HL-60 (cell line): ENCODE data around the gene POU2AF1.

ENCODE experiments used
- DNase-seq, 2 experiments: peaks; one replicate each; pipeline ENCODE4 v3.0.0-alpha.2; 2010 to 2020; ENCODE audit warnings: low read depth in 1 of 2, low spot score in 1 of 2
- H3K27ac ChIP-seq: fragments of 250-450 bp; sonication (Bioruptor Pico); replicated peaks from 2 replicates; pipeline ENCODE4 v1.5.1; 2020; ENCODE audit warnings: mild to moderate bottlenecking, moderate library complexity
- H3K27me3 ChIP-seq: fragments of 250-450 bp; sonication (Bioruptor Pico); 2 replicates; pipeline ENCODE4 v1.5.1; 2021; ENCODE audit warnings: mild to moderate bottlenecking, moderate library complexity; ENCODE audit not compliant: insufficient read depth, poor library complexity, severe bottlenecking
- H3K4me3 ChIP-seq: replicated peaks from 2 replicates; pipeline ENCODE4 v1.5.1; 2011; ENCODE audit warnings: mild to moderate bottlenecking, control low read depth, low read length; ENCODE audit not compliant: insufficient read depth
- CTCF ChIP-seq: IDR thresholded peaks from one replicate; pipeline ENCODE4 v1.5.1; 2011; ENCODE audit warnings: low read length, control low read depth, inconsistent platforms; ENCODE audit not compliant: insufficient read depth
- GABPA ChIP-seq: IDR thresholded peaks from 2 replicates; pipeline ENCODE4 v1.6.1; 2012; ENCODE audit warnings: low read depth
- POLR2AphosphoS5 ChIP-seq: IDR thresholded peaks from 2 replicates; pipeline ENCODE4 v1.6.1; 2012; ENCODE audit warnings: low read depth
- REST ChIP-seq: IDR thresholded peaks from 2 replicates; pipeline ENCODE4 v1.6.1; 2012; ENCODE audit warnings: low read depth; ENCODE audit not compliant: insufficient replicate concordance
- SPI1 ChIP-seq: IDR thresholded peaks from 2 replicates; pipeline ENCODE4 v1.6.1; 2012; ENCODE audit warnings: low read depth, mild to moderate bottlenecking, borderline replicate concordance

The POU2AF1 gene

DNA sequence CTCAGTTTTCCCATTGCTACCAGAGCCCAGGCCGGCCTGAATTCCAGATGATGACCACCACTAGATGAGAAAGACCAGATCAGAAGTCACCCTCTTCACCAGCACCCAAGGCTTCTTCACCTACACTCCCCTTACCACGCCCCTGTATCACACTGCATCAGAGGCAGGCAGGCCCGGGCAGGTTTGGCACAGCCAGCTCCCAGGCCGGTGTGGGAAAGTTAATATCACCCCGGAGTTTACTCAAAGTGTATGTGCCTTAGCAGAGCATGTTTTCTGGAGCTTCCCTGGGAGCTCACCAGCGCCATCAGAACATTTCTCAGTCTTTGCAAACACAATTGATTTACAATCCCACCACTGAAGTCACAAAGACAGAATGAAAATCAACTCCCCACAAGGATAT, 47.5 kb upstream of the POU2AF1 start:
- Histone ChIP-seq H3K4me3 (no peak overlapping the region), H3K27ac (no peak overlapping the region), H3K27me3 (no peaks in the 10 kb centered on the region)
- TF ChIP-seq CTCF (no peak), POLR2AphosphoS5 (no peak), GABPA (no peak), SPI1 (no peak), REST (no peak)
- no peak for DNase-seq

DNA sequence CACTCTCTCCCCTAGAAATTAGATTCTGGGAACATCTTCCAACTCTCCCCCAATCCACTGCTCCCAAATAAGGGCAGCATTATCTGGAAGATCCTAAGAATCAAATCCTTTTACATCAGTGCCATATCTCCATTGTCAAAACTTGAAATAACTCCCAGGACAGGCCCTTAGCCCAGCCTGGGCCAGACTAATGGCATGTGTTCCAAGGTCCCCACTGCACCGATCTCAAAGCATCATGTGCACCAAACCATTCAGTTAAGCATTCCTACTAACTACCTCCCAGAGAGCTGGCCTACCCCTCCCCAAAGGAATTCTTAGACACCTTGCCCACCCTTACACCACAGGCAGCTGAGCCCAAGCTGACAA, 44.2 kb upstream of the POU2AF1 start:
- DNase-seq = no peak
- Histone ChIP-seq H3K27me3 (no peaks in the 10 kb centered on the region), H3K27ac (no peak overlapping the region), H3K4me3 (no peak overlapping the region)
- no peak for TF ChIP-seq SPI1
- TF ChIP-seq GABPA = no peak
- TF ChIP-seq REST = no peak
- no peak for TF ChIP-seq POLR2AphosphoS5
- no peak for TF ChIP-seq CTCF

DNA sequence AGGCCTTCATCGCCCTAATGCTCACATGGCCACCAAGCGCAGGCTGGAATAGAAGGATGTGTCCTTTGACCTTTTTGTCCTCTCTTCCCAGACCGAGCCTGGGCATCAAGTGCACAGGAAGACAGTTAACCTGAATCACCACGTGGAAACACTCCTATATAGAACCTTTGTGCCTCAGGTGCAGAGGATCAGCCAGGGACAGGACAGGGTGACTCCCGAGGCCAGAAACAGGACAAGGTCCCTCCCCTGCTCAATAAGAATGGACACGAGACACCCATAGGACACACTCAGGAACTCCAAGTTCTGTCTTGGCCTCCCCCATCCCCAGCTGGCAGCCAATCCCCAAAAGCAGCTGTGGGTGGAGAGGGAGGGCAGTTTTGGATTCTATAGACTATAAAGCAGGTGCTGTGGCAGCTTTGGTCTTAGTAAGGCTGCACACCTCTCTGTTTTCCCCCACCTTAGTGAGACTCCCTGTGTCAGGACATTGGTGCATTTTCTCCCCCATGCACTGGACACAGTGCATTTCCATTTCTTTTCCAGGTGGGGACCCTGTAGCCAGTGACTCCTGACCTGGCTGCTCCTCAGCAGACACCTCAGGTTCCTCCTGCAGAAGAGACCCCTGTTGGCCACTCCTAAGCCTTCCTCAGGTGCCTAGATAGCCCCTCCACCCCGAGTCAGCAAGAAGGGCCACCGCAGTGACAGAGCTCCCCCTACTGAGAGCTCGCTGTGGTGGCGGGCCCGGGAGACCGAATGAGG, 43.6 kb upstream of the POU2AF1 start:
- H3K4me3 ChIP-seq = no peak overlapping the region
- TF ChIP-seq GABPA = no peak
- TF ChIP-seq SPI1 = no peak
- TF ChIP-seq CTCF = peak; percentile 79
- TF ChIP-seq REST = no peak
- no peaks in the 10 kb centered on the region for H3K27me3 ChIP-seq
- H3K27ac ChIP-seq = no peak overlapping the region
- DNase-seq = peak in 1 of 2 experiments; percentile 39
